Prostate gland (tissue), 2 donors: ENCODE data around the gene SLAMF1. TPM values are rescaled to one million over a fixed set of nuclear protein-coding genes. Genes with fewer than 3 reads are reported as not detected.

Experiments
- DNase-seq: peaks from one replicate; pipeline ENCODE4 v3.0.0-alpha.2; 2019; ENCODE audit warnings: low spot score
- H3K27ac ChIP-seq, 2 donors: fragments of 200-600 bp; sonication (generic); 2 replicates each; pipeline ENCODE4 v1.5.1; 2017 to 2019
- H3K27me3 ChIP-seq: fragments of 200-600 bp; sonication (generic); replicated peaks from 2 replicates; pipeline ENCODE4 v1.5.1; 2019; ENCODE audit not compliant: insufficient read depth
- H3K36me3 ChIP-seq, 2 donors: fragments of 200-600 bp; sonication (generic); 1 replicate in 1 of 2; 2 replicates in 1 of 2; pipeline versions ENCODE4 v1.5.1 to v1.8.1; 2017 to 2019
- H3K4me1 ChIP-seq: fragments of 200-600 bp; sonication (generic); replicated peaks from 2 replicates; pipeline ENCODE4 v1.5.1; 2019
- H3K4me3 ChIP-seq, 2 donors: fragments of 200-600 bp; sonication (generic); 2 replicates each; pipeline ENCODE4 v1.5.1; 2017 to 2019
- H3K9me3 ChIP-seq: fragments of 200-600 bp; sonication (generic); 2 replicates; pipeline ENCODE4 v1.5.1; 2017
- CTCF ChIP-seq, 4 experiments: fragments of 200-600 bp in 2 of 4; fragments of 450-650 bp in 2 of 4; sonication (generic) in 2 of 4; IDR thresholded peaks; 1 replicate in 3 of 4; 2 replicates in 1 of 4; pipeline ENCODE4 v1.5.1; 2016 to 2019; ENCODE audit warnings: antibody characterized with exemption in 4 of 4, mild to moderate bottlenecking in 2 of 4, moderate library complexity in 2 of 4
- POLR2A ChIP-seq: fragments of 450-650 bp; IDR thresholded peaks from one replicate; pipeline ENCODE4 v1.6.1; 2016; ENCODE audit warnings: antibody characterized with exemption, mild to moderate bottlenecking
- POLR2AphosphoS5 ChIP-seq: sonication (generic); formaldehyde crosslinking; IDR thresholded peaks from one replicate; pipeline ENCODE4 v1.6.1; 2017; ENCODE audit warnings: antibody characterized with exemption
- WGBS: methylation state at CpG from one replicate; pipeline ENCODE4 v1.1.5; 2018; 5-methylcytosine and 5-hydroxymethylcytosine counted together
- intact Hi-C: fragments of 100-400 bp; cut with DNase I; formaldehyde crosslinking; loops from one replicate; pipeline ENCODE4 v1.14.2; 2022
- total RNA-seq, 2 donors: library from RNA; depleted of rRNA; stranded (reverse); fragments of >200 nt; gene quantifications; one replicate each; pipeline ENCODE4 v1.1.0, GENCODE V29; 2016

Gene SLAMF1
- total RNA-seq, 2 donors from 2014 or later, result 0.17 to 0.36 TPM

GRCh38 chr1:160658162-160658813 lies 11.4 kb upstream of the SLAMF1 start:
- no peaks in the 10 kb centered on the region for H3K9me3 ChIP-seq
- H3K27me3 ChIP-seq, result no peaks in the 10 kb centered on the region
- 80% methylated on average over 8 of the region's 8 CpGs for WGBS
- H3K4me1 ChIP-seq, result peaks cover 2% of the 10 kb centered on the region
- intact Hi-C loops, result no loop called here
- H3K36me3 ChIP-seq, result no peaks in the 10 kb centered on the region
- TF ChIP-seq CTCF (IDR thresholded peaks at IDR 0.05) (no peak), POLR2A (no peak), POLR2AphosphoS5 (no peak)
- DNase-seq, result no peak
- peak overlapping the region in 1 of 2 donors; percentile 38 for H3K27ac ChIP-seq
- H3K4me3 ChIP-seq, result no peak overlapping the region

- peaks cover 2% of the 10 kb centered on the region for H3K4me1 ChIP-seq
- intact Hi-C loops, result no loop called here
- no peaks in the 10 kb centered on the region for H3K9me3 ChIP-seq
- no peak for TF ChIP-seq CTCF (IDR thresholded peaks at IDR 0.05)
- no peak for TF ChIP-seq POLR2A
- no peak for TF ChIP-seq POLR2AphosphoS5
- no peak for DNase-seq
- H3K27me3 ChIP-seq, result no peaks in the 10 kb centered on the region
- WGBS, result 19% methylated on average over 5 of the region's 5 CpGs
- peak overlapping the region in 1 of 2 donors; percentile 38 for H3K27ac ChIP-seq
- no peak overlapping the region for H3K4me3 ChIP-seq
- H3K36me3 ChIP-seq, result no peaks in the 10 kb centered on the region
These were observed 10.5 kb upstream of the SLAMF1 start for GRCh38 chr1:160657250-160657781.

- H3K9me3 ChIP-seq, result no peaks in the 10 kb centered on the region
- WGBS, result 55% methylated on average over 3 of the region's 3 CpGs
- no peak for DNase-seq
- H3K36me3 ChIP-seq, result no peaks in the 10 kb centered on the region
- H3K4me1 ChIP-seq, result peaks cover 2% of the 10 kb centered on the region
- H3K27ac ChIP-seq, result no peak overlapping the region
- TF ChIP-seq POLR2AphosphoS5, result no peak
- TF ChIP-seq POLR2A, result no peak
- no peak for TF ChIP-seq CTCF (IDR thresholded peaks at IDR 0.05)
- no peak overlapping the region for H3K4me3 ChIP-seq
- intact Hi-C loops, result no loop called here
- H3K27me3 ChIP-seq, result no peaks in the 10 kb centered on the region
These were observed 9.9 kb upstream of the SLAMF1 start for GRCh38 chr1:160656737-160657136.

- intact Hi-C loops, result no loop called here
- WGBS, result 100% methylated on average over 2 of the region's 2 CpGs
These were observed 6.8 kb upstream of the SLAMF1 start for GRCh38 chr1:160653620-160654016.

More at GRCh38 chr1:160653620-160654016, 6.8 kb upstream of the SLAMF1 start:
- no peak for DNase-seq
- Histone ChIP-seq H3K27me3 (no peaks in the 10 kb centered on the region), H3K27ac (no peak overlapping the region), H3K4me1 (peaks cover 2% of the 10 kb centered on the region), H3K4me3 (no peak overlapping the region), H3K9me3 (no peaks in the 10 kb centered on the region), H3K36me3 (no peaks in the 10 kb centered on the region)
- TF ChIP-seq POLR2A, result no peak
- TF ChIP-seq POLR2AphosphoS5, result no peak
- TF ChIP-seq CTCF (IDR thresholded peaks at IDR 0.05), result no peak
